ENCODE results near the gene SETBP1.

The SETBP1 gene

DNA sequence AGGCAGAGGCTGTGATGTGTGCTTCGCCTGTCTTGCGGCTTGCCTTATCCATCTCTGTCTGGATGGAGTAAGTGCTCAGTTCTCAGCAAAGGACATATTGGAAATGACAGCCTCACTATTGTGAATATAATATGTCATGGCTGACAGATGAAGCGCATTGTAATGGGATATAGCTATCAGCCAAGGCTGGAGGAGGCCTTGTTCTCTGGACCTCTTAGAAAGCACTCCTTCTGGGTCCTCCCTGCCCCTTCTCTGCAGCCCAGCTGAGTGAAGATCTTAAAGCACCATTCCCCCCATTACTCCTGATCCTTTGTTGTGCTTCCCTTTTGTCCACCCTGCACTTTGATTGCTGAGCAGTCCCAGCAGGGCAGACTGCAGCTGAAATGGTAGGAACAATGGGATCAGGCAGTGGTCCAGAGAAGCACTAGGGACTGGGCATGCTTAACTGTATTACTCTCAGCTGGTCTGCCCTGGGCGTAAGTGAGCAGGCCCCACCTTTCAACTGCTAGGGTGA, 265.3 kb downstream of the SETBP1 start:
- DNase-seq = no peak

DNA sequence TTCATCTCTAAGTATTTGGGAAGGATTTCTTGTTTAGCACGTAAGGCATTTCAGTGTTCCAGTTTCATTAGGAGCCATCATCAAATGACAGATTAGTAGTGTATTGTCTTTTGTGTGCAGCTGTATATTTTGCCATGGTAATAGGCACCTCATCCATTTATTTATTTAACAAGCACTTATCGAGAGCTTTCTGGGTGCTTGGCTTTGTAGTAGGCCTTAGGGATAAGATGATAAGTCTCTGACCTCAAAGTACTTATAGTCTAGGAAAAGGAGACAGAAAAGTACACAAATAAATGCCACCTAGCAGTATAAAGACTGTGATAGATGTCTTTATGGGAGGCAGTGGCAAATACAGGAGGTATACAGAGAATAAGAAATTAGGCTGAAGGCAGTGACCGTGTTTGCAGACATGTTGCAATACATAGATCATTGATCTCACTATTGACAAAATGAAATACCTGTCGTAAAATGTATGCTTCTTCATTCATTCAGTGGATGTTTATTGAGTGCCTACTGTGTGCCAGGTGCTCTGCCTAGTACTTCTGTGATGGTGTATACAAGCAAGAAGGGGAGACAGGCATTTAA, 265.9 kb downstream of the SETBP1 start:
- DNase-seq = no peak

DNA sequence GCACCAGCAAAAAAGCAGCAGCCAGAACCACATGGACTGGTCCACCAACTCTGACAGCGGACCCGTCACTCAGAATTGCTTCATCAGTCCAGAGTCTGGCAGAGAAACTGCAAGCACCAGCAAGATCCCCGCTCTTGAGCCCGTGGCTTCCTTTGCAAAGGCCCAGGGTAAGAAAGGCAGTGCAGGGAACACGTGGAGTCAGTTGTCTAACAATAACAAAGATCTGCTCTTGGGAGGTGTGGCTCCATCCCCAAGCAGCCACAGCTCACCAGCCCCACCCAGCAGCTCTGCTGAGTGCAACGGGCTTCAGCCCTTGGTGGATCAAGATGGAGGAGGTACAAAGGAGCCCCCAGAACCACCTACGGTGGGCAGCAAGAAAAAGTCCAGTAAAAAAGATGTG, 269.3 kb downstream of the SETBP1 start:
- no peak for DNase-seq

DNA sequence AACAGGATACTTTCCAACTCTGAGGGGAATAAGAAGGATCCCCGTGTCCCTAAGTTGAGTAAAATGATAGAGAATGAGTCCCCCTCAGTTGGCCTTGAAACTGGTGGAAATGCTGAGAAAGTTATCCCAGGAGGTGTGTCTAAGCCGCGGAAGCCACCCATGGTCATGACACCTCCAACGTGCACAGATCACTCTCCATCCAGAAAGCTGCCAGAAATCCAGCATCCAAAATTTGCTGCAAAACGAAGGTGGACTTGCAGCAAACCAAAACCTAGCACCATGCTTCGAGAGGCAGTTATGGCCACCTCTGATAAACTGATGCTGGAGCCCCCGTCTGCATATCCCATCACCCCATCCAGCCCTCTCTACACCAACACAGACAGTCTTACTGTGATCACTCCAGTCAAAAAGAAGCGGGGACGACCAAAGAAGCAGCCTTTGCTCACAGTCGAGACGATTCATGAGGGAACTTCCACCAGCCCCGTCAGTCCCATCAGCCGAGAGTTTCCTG, 270.1 kb downstream of the SETBP1 start:
- DNase-seq = no peak

DNA sequence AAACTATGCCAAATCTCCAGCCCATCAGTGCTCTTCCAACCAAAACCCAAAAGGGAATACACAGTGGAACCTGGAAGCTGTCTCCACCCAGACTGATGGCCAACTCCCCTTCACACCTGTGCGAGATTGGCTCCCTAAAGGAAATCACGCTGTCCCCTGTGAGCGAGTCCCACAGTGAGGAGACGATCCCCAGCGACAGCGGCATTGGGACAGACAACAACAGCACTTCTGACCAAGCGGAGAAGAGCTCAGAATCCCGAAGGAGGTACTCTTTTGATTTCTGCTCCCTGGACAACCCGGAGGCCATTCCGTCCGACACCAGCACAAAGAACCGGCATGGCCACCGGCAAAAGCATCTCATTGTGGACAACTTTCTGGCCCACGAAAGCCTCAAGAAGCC, 271.1 kb downstream of the SETBP1 start:
- no peak for DNase-seq

DNA sequence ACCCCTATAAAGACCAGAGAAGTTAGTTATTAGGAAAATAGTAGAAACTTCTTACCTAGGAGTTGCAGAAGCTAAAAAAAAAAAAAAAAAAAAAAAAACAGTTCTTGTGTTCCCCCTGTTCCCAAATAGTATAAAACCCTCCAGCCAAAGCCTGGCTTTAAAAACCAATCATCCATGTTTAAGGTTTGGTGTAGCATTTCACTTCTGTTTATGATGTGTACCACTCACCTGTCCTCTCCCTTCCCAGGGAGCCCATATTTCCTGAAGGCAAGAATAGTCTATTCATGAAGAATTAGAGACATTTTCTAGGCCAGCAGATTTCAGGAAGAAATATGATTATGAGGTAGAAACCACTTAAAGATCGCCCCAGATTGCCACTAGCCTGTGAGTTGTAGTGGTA, 273.6 kb downstream of the SETBP1 start:
- no peak for DNase-seq

DNA sequence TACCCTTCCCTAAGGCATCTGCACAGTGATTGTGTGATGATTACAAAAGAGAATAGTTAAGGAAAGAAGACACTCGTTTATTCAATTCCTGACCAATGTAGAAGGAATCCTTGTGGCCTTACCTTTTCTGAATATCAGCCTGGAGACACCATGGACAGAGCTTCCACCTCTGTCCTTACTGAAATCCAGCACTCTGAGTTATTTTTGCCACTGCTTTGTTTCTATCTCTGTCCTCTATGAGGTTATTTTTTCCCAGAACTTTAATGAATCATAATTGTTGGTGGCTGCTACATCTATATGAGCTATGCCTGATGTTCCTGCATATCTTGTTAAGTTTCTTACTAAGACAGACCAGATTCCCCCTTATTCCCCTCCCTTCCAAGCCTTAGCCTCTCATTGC, 275.1 kb downstream of the SETBP1 start:
- DNase-seq = no peak

DNA sequence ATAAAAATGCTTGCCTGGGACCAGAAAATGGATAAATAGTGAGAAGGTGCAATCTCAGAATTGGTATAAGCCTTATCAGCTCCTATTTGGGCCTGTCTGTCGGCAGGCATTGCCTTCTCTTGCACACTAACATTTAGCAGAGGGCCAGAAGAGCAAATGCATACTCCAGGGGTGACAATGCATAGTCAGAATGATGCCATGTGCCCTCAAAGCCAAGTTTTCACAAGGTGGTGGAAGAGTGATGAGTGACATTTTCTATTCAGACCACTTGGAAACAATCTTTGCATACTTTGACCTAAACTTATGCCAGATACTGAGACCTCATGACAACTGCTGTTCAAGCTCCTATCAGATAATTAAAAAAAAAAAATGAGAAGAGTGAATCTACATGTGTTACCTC, 276.3 kb downstream of the SETBP1 start:
- no peak for DNase-seq

DNA sequence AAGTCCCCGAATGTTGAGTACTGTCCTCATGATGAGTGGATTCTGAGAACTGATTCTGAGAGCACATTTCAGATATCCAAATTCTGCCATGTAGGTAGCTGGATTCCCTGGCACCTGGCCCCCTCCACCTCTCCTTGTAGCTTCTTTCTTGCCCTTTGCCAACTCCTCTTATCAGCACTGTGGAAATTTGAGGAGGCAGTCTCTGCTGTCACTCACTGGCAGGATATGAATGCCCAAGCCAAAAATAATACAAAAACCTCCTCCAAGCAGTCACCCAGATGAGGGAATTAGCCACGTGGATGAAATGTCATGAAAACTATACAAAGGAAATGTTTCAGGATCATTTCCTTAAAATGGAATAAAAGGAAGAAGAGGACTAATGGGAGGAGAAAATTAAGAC, 276.8 kb downstream of the SETBP1 start:
- no peak for DNase-seq

DNA sequence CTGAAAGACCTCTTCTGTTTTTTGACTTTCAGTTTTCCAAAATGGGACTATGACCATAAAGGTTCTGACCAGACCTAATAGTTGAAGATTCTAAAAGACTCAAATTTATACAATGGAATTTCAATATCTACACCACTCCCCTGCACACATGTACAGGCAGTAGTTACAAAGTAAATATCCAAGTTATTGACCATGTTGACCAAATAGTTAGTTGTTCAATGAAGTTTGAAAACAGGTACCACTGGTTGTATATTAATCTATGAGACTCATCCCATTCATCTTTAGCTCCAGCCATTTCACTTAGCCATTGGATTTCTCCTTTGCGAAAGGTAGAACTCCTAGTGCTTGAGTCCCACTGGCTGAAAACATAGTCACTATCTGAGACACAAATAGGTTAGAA, 277.4 kb downstream of the SETBP1 start:
- no peak for DNase-seq

DNA sequence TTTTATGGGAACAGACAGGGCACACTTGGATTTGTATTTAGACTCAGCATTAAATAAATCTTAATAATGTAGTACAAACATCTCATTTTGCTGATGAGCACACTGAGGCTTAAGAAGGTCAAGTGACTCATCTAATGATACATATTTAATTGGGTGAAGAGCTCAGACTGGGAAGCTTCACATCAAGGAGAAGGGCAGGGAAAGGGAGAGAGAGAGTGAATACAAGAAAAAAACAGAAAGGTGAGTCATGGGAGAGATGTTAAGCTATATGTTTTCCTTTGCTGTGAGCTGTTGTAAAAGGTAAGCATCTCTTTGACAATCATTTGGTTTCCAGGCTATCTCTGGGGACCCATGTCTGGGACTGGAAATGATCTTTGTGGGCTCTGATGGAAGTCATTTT, 277.8 kb downstream of the SETBP1 start:
- no peak for DNase-seq

DNA sequence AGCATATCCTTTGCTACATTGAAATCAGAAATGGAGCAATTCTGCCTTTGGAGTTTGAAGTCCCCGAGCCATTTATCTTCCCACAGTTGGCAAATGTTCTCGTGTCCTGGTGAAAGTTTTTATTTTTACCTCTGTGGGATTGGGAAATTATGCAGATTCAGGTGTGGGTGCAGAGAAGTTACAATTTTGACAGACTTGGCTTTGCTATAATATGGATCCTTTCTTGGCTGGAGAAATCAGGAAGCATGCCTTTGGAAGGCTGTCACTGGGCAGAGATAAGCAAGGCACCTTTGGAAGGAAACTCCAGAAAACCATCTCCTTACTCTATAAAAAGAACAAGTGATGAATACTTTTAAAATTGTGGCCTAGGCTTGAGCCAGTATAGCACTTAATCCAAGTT, 278.3 kb downstream of the SETBP1 start:
- DNase-seq = no peak

DNA sequence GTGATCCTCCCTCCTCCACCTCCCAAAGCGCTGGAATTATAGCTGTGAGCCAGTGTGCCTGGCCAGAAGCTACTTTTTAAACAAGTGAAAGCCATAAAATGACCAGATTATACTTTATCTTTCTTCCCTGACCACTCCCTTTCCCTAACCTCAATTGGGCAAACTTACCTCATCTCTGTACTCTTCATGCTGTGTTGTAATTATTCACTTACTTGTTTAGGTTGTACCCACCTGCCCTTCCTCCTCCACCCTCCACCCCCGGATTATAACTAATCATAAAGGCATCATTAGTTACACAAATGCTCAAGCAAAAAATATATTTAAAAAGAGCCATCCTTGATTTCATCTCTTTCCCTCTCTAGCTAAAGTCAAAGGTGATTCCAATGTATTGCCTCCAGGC, 279.9 kb downstream of the SETBP1 start:
- DNase-seq = no peak

DNA sequence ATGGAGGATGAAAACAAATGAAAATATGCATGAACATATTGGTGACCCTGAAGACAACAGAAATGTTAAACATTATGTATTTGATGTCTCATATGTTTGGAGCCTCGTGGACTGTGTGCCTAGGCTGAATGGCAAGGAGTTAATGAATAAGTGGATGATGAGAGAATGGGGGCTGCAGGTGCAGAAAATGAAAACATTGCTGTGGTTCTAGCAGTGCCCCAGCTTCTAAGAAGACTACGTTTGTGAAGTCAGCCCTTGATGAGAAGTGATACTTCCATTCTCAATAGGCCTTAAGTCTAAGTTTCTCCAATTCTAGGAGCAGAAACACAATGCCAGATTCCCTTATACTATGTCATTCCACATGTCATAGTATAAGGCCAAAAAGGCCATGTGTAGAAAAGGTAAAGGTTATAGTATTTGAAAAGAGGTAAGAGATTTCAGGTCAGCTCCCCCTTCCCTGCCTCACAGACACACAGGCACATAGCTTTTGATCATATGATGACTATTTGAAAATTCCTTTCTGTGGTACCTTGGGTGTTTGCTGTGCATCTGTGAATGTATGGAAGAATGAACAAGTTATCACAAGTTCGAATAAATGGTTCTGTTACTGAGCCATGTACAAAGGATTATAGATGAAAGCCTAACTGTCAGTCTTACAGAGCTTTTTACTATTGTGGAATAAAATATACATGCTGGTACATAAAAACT, 280.8 kb downstream of the SETBP1 start:
- DNase-seq = no peak

DNA sequence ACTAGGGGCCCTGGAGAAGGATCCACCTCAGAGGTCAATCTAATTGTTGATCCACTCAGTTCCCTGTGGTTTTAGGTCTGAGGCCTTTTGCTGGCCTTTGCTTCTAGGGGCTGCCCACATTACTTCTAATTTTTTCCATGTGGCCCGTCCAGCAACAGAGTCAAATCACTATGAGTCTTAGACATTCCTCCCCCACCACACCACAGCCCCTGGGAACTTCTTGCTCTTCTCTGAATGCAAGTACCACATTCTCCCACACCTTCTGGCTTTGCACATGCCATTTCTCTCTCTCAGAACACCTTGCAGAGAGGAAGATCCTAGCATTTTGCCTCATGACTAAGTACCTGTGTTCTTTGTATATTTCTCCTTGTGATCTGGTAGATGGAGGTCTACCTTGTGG, 286.9 kb downstream of the SETBP1 start:
- no peak for DNase-seq

DNA sequence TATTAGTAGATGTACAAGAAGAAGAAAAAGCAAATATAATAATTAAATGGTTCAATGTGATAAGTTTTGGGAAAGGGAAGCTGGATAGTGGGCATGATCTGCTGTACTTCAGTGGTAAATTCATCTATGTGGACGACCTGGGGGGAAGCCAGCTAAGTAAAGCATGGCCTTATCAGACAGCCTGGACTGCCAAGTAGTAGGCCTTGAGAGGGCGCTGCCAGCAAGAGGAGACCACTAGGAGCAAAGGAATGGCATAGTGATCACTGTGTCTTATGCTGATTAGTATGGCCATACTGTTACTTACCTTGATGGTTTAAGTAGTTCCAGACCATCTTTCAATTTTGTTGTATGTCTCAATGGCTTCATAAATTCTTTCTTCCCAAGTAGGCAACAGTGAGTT, 287.6 kb downstream of the SETBP1 start:
- DNase-seq = no peak

DNA sequence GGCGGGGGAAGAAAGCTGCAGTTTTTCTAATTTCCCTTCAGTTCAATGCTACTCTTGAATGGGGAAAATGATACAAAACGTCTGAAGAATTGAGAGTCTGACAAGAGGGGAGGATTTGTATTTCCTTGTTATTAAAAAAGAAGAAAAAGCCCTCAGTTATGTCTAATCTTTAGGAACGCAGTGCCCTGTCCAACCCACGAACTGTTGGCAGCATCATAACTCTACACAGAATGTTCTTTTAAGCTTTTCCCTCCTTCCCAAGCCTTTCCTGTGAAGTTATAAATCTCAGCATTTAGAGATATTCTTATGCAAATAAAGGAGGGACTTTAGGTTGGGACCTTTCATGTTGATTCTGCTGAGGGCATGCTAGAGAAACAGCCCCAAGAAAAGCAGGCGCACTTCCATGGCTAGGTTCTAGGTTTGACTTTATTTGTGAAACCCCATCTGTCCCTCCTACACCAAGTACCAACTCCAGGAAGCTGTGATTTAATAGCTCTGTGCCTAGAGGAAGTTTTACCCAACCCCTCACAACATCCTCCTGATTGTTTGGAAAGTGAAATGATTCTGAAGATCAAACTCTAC, 288.6 kb downstream of the SETBP1 start:
- DNase-seq = no peak

DNA sequence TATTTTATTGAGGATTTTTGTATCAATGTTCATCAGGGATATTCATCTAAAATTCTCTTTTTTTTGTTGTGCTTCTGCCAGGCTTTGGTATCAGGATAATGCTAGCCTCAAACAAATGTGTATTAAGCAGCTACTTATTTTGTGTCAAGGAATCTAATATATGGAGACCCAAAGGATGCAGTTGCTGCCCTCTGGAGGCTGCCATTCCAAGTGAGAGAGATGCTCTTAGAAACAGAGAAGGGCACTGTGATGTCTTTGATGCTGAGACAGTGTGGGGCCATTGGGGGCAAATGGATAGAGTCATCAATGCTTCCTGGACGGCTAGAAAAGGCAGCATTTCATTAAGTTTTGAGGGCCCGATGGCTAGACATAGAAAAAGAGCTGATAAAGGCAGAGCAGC, 292.6 kb downstream of the SETBP1 start:
- DNase-seq = no peak

DNA sequence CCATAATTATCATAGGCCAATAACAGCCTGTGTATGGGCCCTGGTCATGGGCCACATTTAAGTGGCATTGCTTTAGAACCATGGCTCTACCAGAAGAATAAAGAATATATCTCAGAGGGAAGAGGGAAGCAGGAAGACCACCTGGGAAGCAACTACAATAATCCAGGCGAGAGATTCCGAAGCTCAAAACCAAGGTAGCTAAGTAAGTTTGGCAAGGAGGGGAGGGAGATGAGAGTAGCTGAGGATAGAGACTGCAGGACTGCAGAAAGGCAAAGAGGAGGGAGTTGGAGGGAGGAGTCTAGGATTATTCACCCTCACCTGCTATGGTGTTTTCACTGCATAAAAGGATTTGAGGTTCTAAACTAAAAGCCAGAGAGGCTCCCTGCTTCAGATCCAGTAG, 293.5 kb downstream of the SETBP1 start:
- DNase-seq = no peak

DNA sequence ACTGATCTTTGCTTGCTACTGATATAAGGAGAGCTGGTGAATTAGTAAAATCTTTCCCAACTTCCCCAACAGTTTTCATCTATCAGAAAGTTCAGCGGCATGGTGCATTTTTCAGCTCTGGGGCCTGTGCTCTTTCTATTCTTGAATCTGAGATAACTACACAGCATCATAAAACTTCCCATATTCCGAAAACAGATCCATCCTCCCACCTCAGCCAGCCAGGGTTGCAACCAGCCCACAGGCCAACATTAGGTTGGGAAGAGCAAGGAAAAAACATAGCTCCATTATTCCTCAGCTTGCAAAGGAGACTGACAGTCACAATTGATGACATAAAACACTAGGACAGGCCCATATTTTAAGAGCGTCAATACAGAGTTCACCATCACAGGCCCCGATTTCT, 297.2 kb downstream of the SETBP1 start:
- DNase-seq = no peak

DNA sequence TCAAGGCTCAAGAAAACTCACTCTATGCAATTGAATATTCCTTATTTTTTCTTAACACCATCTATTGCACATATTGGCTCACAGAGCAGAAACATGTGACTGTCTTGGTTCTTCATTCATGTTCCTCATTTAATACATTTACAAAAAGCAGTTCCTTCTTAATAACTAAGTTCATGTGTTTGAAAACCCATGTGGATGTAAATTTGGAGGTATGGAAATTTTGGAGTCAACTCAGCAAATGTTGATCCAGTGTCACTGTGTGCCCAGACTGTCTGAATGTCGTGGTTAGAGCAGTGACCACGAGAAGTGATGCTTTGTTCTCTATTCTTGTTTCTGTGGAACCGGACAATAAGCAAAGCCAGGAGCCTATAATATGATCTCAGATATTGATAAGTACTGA, 299.1 kb downstream of the SETBP1 start:
- DNase-seq = no peak

DNA sequence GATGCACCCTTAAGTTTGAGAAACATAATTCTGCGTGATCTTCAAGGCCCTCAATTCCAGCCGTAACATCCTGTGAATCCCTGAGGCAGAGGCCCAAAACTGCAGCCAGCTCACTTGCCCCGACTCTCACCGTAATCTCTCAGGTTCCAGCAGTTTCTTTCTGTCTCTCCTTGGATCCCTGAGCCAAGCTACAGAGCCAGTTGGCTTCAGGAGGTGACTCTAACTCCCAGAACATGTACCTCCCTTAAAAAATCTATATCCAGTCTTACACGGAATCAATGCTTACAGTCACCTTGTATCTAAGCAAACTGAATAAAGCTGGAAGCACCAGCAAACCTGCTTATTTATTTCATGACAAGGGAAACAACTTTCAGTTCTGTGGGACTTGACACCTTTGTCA, 300.4 kb downstream of the SETBP1 start:
- no peak for DNase-seq

DNA sequence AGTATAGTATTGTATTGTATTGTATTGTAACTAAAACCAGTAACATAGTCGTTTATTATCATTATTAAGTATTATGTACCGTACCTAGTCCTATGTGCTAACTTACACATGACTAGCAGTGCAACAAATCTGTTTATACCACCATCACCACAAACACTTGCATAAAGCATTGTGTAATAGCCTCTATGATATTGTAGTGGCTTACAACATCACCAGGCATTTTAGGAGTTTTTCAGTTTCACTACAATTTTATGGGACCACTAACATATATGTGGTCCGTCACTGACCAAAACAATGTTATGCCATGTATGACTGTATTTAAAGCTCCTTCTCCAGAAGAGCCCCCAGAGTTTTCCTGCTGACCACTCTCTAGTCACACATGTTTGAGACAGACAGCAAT, 306.2 kb downstream of the SETBP1 start:
- DNase-seq = no peak

DNA sequence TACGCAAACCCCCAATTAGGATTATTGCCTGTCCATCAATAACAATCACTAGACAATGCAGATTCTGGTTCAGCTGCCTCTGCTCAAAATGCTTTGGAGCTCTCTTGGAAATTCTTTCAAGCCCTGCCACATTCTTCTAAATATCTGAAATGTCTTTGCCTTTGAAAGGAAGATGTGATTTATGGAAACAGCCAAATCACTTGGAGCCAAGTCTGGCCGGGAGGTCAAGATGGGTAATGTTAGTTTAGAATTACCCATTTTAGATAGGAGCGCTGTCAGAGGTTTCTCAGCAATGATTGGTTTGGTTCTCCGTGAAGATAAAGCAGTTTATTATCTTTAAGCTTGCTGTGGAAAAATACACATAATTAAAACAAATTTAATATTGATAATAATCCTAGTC, 306.7 kb downstream of the SETBP1 start:
- DNase-seq = no peak
